GM12865 (cell line): Measurements from ENCODE around the gene OSM.

ENCODE experiments used
- DNase-seq: peaks from one replicate; pipeline ENCODE4 v3.0.0; 2010; ENCODE audit warnings: low read depth
- H3K4me3 ChIP-seq: 2 replicates; pipeline ENCODE4 v1.5.1; 2011; ENCODE audit warnings: mild to moderate bottlenecking, low read depth, low read length, control low read depth
- CTCF ChIP-seq: IDR thresholded peaks from 2 replicates; pipeline ENCODE4 v1.5.1; 2011; ENCODE audit warnings: low read length, control low read depth, low read depth, inconsistent platforms; ENCODE audit not compliant: insufficient read depth; ENCODE audit errors: missing control alignments

The OSM gene

GRCh38 chr22:30232716-30233218 is 33.9 kb downstream of the OSM start:
- no peak for TF ChIP-seq CTCF
- no peak overlapping the region for H3K4me3 ChIP-seq
- DNase-seq, result no peak

- H3K4me3 ChIP-seq, result no peak overlapping the region
- TF ChIP-seq CTCF, result no peak
- no peak for DNase-seq
Measured at GRCh38 chr22:30230787-30231461, 35.7 kb downstream of the OSM start.

- no peak overlapping the region for H3K4me3 ChIP-seq
- DNase-seq, result no peak
- TF ChIP-seq CTCF, result no peak
Measured at GRCh38 chr22:30230330-30230729, 36.3 kb downstream of the OSM start.

GRCh38 chr22:30228509-30229359 is 37.9 kb downstream of the OSM start:
- no peak for TF ChIP-seq CTCF
- no peak overlapping the region for H3K4me3 ChIP-seq
- DNase-seq, result no peak

- no peak for DNase-seq
- no peak for TF ChIP-seq CTCF
- H3K4me3 ChIP-seq, result no peak overlapping the region
Measured at GRCh38 chr22:30227438-30228228, 39.0 kb downstream of the OSM start.

- no peak for TF ChIP-seq CTCF
- no peak for DNase-seq
- H3K4me3 ChIP-seq, result no peak overlapping the region
Measured at GRCh38 chr22:30226192-30226832, 40.3 kb downstream of the OSM start.
